ENCODE results near the gene OR2Y1.

Gene OR2Y1

GRCh38 chr5:180771839-180772238, 32.0 kb upstream of the OR2Y1 start:
- H3K4me1 ChIP-seq (ENCODE audit: insufficient read depth, low read length) = no peaks in the 10 kb centered on the region
- no peaks in the 10 kb centered on the region for H3K27me3 ChIP-seq (ENCODE audit: insufficient read depth, low read length, poor library complexity)
- DNase-seq = no peak
- no peak for ATAC-seq (ENCODE audit: insufficient read depth, low read depth)
- TF ChIP-seq EZH2 (IDR thresholded peaks at IDR 0.05; ENCODE audit: borderline replicate concordance, low read depth, low read length, severe bottlenecking) (no peak), CTCF (IDR thresholded peaks at IDR 0.05; ENCODE audit: borderline replicate concordance, extremely low read depth, low read length, poor library complexity, severe bottlenecking) (no peak)
- H3K79me2 ChIP-seq (ENCODE audit: insufficient read depth, low read length) = no peaks in the 10 kb centered on the region
- no peak overlapping the region for H2AFZ ChIP-seq (ENCODE audit: low read depth, low read length)
- H4K20me1 ChIP-seq (ENCODE audit: insufficient read depth, low read length) = no peaks in the 10 kb centered on the region
- H3K4me3 ChIP-seq (ENCODE audit: low read depth in 1 of 2, low read length in 2 of 2) = no peak overlapping the region
- H3K36me3 ChIP-seq (ENCODE audit: insufficient read depth, low read length) = no peaks in the 10 kb centered on the region
- peaks cover 5% of the 10 kb centered on the region for H3K9me3 ChIP-seq (ENCODE audit: insufficient read depth, low read length, severe bottlenecking)
- H3K9ac ChIP-seq (ENCODE audit: low read depth, low read length) = no peak overlapping the region
- H3K4me2 ChIP-seq (ENCODE audit: insufficient read depth, low read length) = no peak overlapping the region
- no peak overlapping the region for H3K27ac ChIP-seq (ENCODE audit: low read length)

GRCh38 chr5:180769821-180770220, 30.0 kb upstream of the OR2Y1 start:
- H3K27ac ChIP-seq (ENCODE audit: low read length) = no peak overlapping the region
- DNase-seq = no peak
- no peaks in the 10 kb centered on the region for H4K20me1 ChIP-seq (ENCODE audit: insufficient read depth, low read length)
- H3K4me1 ChIP-seq (ENCODE audit: insufficient read depth, low read length) = no peaks in the 10 kb centered on the region
- TF ChIP-seq EZH2 (IDR thresholded peaks at IDR 0.05; ENCODE audit: borderline replicate concordance, low read depth, low read length, severe bottlenecking) = no peak
- no peak for TF ChIP-seq CTCF (IDR thresholded peaks at IDR 0.05; ENCODE audit: borderline replicate concordance, extremely low read depth, low read length, poor library complexity, severe bottlenecking)
- ATAC-seq (ENCODE audit: insufficient read depth, low read depth) = no peak
- H3K79me2 ChIP-seq (ENCODE audit: insufficient read depth, low read length) = no peaks in the 10 kb centered on the region
- no peak overlapping the region for H3K4me3 ChIP-seq (ENCODE audit: low read depth in 1 of 2, low read length in 2 of 2)
- no peak overlapping the region for H2AFZ ChIP-seq (ENCODE audit: low read depth, low read length)
- no peak overlapping the region for H3K9ac ChIP-seq (ENCODE audit: low read depth, low read length)
- no peak overlapping the region for H3K4me2 ChIP-seq (ENCODE audit: insufficient read depth, low read length)
- no peaks in the 10 kb centered on the region for H3K27me3 ChIP-seq (ENCODE audit: insufficient read depth, low read length, poor library complexity)
- H3K36me3 ChIP-seq (ENCODE audit: insufficient read depth, low read length) = no peaks in the 10 kb centered on the region
- peaks cover 5% of the 10 kb centered on the region for H3K9me3 ChIP-seq (ENCODE audit: insufficient read depth, low read length, severe bottlenecking)

GRCh38 chr5:180755601-180756000, 15.7 kb upstream of the OR2Y1 start:
- no peak for TF ChIP-seq CTCF (IDR thresholded peaks at IDR 0.05; ENCODE audit: borderline replicate concordance, extremely low read depth, low read length, poor library complexity, severe bottlenecking)
- no peaks in the 10 kb centered on the region for H3K79me2 ChIP-seq (ENCODE audit: insufficient read depth, low read length)
- ATAC-seq (ENCODE audit: insufficient read depth, low read depth) (no peak), DNase-seq (no peak)
- H3K9ac ChIP-seq (ENCODE audit: low read depth, low read length) = no peak overlapping the region
- no peaks in the 10 kb centered on the region for H3K4me1 ChIP-seq (ENCODE audit: insufficient read depth, low read length)
- H3K27me3 ChIP-seq (ENCODE audit: insufficient read depth, low read length, poor library complexity) = no peaks in the 10 kb centered on the region
- no peak overlapping the region for H3K4me2 ChIP-seq (ENCODE audit: insufficient read depth, low read length)
- no peak overlapping the region for H2AFZ ChIP-seq (ENCODE audit: low read depth, low read length)
- peaks cover 3% of the 10 kb centered on the region for H3K9me3 ChIP-seq (ENCODE audit: insufficient read depth, low read length, severe bottlenecking)
- H3K4me3 ChIP-seq (ENCODE audit: low read depth in 1 of 2, low read length in 2 of 2) = no peak overlapping the region
- no peaks in the 10 kb centered on the region for H4K20me1 ChIP-seq (ENCODE audit: insufficient read depth, low read length)
- H3K27ac ChIP-seq (ENCODE audit: low read length) = no peak overlapping the region
- no peaks in the 10 kb centered on the region for H3K36me3 ChIP-seq (ENCODE audit: insufficient read depth, low read length)

GRCh38 chr5:180744253-180744652, 4.4 kb upstream of the OR2Y1 start:
- H3K36me3 ChIP-seq (ENCODE audit: insufficient read depth, low read length) = no peaks in the 10 kb centered on the region
- H2AFZ ChIP-seq (ENCODE audit: low read depth, low read length) = no peak overlapping the region
- no peak overlapping the region for H3K27ac ChIP-seq (ENCODE audit: low read length)
- no peaks in the 10 kb centered on the region for H3K4me1 ChIP-seq (ENCODE audit: insufficient read depth, low read length)
- ATAC-seq (ENCODE audit: insufficient read depth, low read depth) (no peak), DNase-seq (no peak)
- TF ChIP-seq CTCF (IDR thresholded peaks at IDR 0.05; ENCODE audit: borderline replicate concordance, extremely low read depth, low read length, poor library complexity, severe bottlenecking) = no peak
- H3K27me3 ChIP-seq (ENCODE audit: insufficient read depth, low read length, poor library complexity) = peaks cover 22% of the 10 kb centered on the region
- H4K20me1 ChIP-seq (ENCODE audit: insufficient read depth, low read length) = no peaks in the 10 kb centered on the region
- no peak overlapping the region for H3K4me3 ChIP-seq (ENCODE audit: low read depth in 1 of 2, low read length in 2 of 2)
- no peak overlapping the region for H3K9ac ChIP-seq (ENCODE audit: low read depth, low read length)
- H3K79me2 ChIP-seq (ENCODE audit: insufficient read depth, low read length) = no peaks in the 10 kb centered on the region
- no peaks in the 10 kb centered on the region for H3K9me3 ChIP-seq (ENCODE audit: insufficient read depth, low read length, severe bottlenecking)
- H3K4me2 ChIP-seq (ENCODE audit: insufficient read depth, low read length) = no peak overlapping the region
